GM21526 (cell line): Measurements from ENCODE around the gene HECTD4.
A peak's percentile ranks its signal among the peaks of the same experiment; 100 is the strongest.

Experiments
- ATAC-seq: cut with Tn5 transposase; IDR thresholded peaks from one replicate; pipeline ENCODE4 v1.9.1; 2021; ENCODE audit warnings: moderate library complexity; ENCODE audit not compliant: unreplicated experiment, low FRiP score

The HECTD4 gene

DNA sequence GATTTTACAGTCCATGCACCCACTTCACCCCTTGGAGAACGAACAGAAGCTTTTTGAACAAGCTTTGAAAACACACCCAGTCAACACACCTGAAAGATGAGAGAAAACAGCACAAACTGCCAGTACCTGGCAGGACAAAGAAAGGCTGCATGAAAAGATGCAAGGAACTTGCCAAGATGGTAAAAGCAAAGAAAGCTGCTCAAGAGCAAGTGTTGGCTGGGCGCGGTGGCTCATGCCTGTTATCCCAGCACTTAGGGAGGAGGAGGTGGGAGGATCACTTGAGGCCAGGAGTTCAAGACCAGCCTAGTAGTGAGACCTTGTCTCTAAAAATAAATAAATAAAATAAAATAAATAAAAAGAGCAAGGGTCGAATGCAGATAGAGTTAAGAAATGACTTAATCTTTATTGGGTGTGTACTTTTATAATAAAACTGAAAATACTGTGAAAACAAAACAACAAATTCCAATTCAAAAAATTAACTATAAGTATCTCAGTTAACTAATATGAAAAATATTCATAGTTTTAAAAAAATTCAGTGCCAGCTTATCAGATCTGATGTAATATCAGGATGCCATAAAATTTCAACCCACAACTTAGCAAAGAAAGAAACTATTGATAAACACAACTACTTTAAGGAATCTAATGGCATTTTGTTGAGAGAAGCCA lies 59.2 kb downstream of the HECTD4 start:
- no peak for ATAC-seq

DNA sequence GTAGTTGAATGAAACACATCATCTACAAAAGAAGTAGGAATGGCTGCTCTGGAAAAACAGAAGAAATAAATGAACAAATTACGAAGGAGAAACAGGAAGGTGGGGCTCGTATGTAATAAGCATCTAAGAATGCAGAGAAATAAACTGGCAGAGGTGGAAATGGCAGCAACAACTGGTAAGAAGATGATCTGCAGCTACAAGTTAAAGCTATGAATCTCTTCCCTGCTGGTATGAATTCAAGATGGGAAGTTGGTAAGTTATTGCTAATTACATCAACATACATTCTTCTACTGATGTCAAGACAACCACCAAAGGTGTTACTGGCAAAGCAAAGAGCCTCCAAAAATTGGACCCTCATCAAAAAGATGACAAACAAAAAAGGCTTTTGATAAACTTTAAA lies 59.8 kb downstream of the HECTD4 start:
- no peak for ATAC-seq

DNA sequence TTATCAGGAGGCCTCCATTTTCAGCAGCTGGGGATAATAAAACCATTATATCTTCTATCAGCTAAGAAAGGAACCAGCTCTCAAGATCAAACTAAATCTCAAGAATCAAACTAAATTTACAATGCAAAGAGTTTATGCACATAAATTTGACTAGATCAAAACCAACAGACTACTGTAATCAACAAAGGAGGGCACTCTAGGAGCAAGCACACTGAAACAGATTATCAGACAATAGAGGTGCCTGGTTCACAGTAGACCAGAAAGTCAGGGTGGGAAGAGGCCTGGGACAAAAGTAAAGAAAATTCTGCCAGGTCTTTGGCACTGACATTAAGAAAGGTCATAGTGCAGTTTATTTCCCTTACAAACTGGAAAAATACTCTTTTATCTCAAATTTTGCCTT lies 61.0 kb downstream of the HECTD4 start:
- no peak for ATAC-seq

DNA sequence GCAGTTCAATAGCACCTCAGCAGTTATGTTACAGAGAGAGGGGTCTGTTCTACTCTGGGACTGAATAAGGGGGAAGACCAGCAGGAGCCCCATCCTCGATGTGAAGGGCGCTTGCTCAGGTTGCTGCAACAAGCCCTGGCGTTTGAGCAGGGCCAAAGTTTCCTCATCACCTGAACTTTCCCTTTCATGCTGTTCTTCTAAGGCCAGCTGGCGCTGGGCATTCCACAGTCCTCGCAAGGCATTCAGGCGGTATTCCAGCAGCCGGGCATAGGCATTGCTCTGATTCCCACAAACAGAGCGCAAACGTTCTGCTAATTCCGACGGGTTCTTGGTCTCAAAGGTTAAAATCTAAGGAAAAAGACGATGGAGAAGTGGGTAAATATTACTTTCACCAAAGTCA lies 62.8 kb downstream of the HECTD4 start:
- no peak for ATAC-seq

DNA sequence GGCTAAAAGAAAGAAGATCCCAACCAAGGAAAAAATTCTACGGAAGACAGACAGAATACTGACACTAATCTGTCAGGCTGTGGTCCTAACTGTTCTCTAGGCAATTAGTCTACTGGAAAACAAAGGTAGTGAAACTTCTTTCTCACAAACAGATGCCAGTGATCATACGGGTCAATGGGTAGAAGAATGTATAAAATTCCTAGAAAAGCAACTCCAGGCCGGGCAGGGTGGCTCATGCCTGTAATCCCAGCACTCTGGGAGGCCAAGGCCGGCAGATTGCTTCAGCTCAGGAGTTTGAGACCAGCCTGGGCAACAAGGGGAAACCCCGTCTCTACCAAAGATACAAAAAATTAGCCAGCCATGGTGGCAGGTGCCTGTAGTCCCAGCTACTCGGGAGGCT lies 64.8 kb downstream of the HECTD4 start:
- ATAC-seq, result no peak

DNA sequence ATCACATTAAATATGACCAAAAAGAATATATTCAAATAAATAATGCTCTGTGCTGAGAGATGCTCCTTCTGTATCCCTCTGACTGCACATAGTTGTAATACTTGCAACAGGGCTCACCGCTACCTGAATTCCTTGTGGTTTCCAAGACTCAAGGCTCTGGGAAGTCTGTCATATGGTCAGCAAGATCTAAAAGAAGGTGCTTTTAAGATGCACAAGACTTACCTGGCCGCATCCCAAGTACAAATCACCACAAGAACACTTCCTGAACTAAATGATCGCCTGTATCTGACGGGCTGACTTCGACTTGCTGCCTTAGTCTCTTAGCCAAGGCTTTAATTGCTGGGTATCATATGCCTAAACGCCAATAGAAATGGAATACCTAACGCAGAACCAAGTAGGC lies 67.2 kb downstream of the HECTD4 start:
- ATAC-seq, result no peak

DNA sequence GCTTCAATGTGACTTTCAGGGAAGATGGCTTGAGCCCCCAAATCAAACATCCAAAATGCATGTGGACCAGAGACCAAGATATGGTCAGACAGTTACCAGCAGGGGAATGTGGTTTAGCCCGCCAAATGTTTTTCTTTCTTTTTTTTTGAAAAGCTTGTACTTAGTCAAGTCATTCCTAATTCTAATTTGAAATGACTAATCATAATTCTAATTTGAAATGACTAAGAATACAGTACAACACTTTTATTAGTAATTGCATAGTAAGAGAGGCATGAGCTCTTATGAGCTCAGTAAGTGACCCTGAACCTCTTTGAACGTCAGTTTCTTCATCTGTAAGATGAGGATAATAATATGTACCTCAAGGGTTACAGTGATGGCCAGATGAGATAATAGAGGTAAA lies 72.4 kb downstream of the HECTD4 start:
- ATAC-seq, result no peak

DNA sequence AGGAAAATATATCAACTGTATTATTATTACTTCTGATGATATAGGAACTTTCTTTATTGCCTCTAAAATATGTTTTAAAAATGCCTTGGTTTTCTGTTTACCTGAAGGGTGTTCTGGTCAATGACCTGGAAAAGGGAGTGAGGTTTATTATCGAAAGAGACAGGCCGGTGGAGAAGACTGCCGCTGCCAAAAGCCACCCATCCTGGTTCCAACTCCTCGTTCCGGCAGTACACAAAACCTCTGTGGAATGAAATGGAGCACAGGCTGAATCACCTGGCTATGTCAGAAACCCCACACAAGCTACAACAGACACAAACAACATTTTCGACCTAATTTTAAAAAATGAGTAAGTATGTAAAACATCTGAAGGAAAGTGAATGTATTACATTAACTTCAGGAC lies 73.6 kb downstream of the HECTD4 start:
- no peak for ATAC-seq

DNA sequence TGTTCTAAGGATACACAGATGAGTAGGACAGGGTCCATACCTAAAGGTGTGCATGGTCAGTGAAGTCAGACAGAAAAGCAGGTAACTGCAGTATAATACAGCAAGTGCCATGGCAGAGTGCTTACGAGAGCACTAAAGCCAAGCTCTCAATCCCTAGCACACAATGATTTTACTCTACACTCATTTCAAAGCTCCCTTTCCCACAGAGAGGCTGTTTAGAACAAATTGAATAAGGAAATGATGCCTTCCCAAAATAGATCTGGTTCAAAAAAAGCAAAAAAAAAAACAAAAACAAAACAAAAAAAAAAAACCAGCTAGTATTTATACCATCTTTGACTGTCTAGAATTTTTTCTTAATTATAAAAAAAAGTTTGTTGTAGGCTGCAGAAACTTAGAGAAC lies 74.1 kb downstream of the HECTD4 start:
- no peak for ATAC-seq

DNA sequence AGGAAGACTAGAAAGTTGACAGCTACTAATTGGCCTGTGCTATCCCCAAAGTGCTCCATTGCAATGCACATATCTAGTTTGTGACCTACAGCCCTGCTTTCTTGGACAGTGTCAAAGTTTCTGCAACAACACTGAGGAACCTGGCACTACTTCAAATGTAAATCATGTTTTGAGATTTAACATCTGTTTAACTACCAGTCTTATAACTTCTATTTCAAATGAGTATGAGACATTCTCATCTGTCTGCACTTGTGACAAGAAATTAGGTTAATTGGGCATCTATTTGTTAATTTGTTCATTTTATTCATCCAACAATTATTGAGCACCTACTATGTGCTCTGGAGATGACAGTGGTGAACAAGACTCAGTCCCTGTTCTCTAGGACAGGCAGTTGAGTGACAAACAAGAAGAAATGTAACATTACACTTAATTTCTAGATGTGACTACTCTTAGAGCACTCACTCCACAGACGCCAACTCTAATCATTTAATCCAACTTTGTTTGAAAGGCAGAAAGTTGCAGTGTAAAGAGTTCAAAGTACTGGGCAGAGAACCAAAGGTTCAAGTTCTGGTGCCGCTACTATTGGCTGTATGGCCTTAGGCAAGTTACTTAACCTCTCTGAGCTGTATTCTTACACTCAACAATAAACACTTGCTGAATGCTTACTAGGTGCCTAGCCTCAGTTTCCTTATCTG lies 74.8 kb downstream of the HECTD4 start:
- no peak for ATAC-seq

DNA sequence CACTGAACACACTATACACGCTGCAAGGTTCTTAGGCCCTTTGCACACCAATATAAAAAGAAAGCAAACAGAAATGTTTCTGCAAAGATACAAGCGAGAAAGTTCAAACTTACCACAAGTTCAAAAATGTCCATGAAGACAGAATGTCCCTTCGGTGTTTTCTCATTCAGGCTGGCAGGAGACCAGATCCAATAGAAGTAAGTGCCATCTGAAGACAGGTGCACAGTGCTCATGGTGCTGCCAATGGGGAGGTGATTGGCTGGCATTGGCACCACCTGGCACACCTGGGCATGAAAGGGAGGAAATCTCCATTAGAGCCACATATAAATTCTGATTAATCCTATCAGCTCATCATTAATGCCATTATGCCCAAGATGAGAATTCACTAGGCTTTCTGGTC lies 76.3 kb downstream of the HECTD4 start:
- ATAC-seq, result no peak

DNA sequence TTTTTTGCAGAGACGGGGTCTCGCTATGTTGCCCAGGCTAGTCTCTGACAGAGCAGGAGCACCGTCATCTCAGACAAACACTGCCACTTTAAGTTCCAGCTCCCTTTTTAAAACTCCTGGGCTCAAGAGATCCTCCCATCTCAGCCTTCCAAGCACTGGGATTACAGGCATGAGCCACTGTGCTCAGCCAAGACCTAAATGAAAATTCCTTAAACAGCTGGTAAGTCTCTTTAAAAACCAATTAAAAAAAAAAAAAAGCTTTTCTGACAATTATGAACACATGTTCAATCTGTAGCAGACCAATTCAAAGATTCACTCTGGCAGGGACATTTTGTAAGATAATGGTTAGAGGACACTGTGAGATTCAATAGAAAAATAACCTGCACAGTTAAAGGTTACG lies 77.8 kb downstream of the HECTD4 start:
- ATAC-seq, result no peak

DNA sequence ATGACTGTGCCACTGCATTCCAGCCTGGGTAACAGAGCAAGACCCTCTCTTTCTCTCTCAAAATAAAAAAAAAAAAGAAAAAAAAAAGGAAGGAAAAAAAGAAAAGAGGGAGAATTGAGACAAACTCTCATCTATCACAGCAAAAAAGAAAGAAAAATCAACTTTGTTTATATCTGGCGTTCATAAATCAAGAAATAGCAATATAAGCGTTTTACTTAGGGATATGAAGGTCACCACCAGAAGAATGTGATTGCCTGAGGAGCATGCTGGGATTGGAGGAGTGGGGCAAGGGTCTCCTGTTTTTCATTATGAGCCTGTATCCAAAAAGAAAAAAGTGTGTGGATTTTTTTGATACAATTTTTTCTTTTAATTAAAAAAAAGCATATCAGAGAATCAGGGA lies 78.4 kb downstream of the HECTD4 start:
- ATAC-seq, result no peak

DNA sequence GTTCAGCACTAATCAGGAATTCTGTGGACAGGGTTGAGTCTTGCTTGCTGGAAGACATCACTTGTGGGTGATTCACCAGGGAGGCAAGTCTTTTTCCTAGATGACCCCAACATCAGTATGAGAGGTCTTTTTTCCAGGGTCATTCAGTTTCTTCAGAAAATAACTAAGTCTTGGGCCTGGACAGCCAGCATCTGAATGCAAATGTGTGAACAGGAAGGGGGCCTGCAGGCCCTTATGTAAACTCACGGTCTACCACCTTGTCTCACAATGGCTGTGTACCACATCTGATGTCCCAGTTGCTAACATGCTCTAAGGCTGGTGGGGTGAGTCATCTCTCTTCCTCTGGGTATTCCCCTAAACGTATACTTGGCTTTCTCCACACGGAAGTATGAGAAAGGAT lies 79.2 kb downstream of the HECTD4 start:
- ATAC-seq, result peak; percentile 94

DNA sequence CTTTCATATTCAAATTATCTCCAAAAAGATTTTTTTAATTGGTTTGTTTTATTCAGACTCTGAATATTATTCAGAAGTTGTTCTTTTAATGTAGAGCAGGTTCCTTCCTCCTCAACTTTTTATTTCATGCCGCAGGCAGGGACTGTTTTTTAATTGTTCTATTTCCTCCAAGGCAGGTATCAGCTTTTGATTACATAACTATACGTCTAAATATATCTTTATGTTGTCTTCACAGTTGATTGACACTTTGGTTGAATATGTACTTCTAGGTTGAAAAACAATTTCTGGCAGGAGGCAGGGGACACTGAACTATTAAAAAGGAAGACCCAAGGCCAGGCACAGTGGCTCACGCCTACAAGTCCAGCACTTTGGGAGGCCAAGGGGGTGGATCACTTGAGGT lies 82.5 kb downstream of the HECTD4 start:
- ATAC-seq, result no peak

DNA sequence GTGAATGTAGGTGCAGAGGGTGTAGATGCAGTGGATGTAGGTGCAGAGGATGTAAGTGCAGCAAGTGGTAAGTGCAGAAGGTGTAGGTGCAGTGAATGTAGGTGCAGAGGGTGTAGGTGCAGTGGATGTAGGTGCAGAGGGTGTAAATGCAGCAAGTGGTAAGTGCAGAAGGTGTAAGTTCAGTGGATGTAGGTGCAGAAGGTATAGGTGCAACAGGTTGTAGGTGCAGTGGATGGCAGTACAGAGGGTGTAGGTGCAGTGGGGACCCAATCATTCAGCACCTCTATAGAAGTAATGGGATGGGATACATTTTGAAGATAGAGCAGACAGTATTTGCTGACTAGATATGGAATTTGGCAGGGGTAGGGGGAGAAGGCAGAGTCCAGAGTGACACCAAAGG lies 85.0 kb downstream of the HECTD4 start:
- no peak for ATAC-seq

DNA sequence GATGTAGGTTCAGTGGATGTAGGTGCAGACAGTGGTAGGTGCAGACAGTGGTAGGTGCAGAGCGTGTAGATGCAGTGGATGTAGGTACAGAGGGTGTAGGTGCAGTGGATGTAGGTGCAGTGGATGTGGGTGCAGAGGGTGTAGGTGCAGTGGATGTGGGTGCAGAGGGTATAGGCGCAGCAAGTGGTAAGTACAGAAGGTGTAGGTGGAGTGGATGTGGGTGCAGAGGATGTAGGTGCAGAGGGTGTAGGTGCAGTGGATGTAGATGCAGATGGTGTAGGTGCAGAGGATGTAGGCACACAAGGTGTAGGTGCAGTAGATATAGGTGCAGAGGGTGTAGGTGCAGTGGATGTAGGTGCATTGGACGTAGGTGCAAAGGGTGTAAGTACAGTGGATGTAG lies 86.0 kb downstream of the HECTD4 start:
- no peak for ATAC-seq

DNA sequence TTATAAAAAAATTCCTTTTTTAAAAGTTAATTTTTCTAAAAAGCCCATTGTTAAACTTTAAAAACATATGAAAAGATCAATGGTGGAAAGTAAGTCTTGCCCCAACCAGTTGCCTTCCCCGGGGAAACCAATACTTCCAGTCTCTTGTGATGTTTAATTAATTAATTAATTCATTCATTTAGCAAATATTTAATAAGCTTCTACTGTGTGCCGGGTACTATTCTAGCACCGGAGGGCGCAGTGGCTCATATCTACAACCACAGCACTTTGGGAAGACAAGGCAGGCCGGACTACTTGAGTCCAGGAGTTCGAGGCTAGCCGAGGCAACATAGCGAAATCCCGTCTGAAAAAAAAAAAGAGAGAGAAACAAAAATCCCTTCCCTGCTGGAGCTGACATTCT lies 87.4 kb downstream of the HECTD4 start:
- ATAC-seq, result no peak

DNA sequence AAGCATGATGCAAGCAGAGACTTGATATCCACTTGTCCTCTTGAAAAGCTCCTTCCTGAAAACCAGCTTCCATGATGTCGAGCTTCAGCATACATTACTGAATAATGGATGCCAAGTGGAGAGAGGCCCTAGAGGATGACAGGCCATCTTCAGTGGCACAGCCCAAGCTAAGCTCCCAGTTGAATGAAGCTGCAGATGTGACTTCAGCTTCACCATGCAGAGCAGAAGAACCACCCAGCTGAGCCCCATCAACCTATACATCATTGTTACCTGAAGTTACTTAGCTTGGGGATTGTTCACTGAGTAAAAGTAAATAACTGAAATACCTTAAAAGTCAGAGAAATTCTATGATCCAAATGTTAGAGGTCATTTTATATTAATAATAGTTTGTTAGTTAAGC lies 93.6 kb downstream of the HECTD4 start:
- ATAC-seq, result no peak

DNA sequence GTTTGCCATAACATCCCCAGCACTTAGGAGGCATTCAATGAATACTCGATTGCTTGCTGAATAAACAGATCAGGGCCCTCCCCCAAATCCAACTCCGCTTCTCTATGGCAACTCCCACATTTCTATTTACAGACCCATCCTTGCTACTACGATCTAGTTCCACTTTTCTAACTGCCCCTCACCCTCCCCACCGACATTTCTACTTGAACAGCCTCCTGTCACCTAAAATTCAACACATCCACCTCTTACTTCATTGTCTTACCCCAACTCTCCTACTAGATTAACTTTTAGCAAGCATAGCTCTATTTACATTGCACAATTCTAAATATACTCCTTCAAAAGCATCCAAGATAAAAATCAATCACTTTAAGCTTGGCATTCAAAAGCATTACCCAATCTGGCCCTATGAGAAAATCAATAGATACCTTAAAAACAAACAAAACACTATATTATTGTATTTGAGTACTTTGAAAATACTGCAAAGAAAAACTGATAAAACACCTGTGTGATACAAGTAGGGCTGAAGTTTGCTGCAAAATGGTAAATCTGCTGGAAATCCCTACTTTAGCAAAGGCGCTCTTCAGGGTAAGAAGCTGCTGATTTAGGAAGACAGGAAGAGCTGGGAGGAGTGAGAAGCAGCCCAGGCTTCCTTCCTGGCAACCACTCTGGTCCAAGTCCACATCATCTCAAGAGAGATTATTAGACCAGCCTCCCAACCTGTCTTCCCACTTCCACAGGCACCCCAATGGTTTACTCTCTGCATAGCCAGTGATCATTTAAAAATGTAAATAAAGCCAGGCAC lies 96.4 kb downstream of the HECTD4 start:
- ATAC-seq, result no peak

DNA sequence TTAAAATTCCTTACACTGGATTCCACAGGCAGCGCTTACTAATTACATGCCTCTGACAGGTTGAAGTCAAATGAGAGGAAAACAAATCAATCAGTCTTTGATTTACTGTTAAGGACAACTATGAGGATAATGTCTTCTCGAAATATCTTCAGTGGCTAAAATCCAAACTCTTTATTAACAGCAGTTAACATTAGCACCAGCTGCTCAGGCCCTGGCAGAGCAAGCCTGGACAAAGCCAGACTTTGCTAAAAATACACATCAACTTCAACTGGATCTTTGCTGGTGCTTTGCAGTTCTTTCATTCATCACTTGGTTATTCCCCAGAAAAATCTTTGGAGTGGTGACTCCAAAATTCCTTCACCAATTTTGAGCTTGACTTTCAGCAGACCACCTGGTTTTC lies 98.7 kb downstream of the HECTD4 start:
- ATAC-seq, result no peak

DNA sequence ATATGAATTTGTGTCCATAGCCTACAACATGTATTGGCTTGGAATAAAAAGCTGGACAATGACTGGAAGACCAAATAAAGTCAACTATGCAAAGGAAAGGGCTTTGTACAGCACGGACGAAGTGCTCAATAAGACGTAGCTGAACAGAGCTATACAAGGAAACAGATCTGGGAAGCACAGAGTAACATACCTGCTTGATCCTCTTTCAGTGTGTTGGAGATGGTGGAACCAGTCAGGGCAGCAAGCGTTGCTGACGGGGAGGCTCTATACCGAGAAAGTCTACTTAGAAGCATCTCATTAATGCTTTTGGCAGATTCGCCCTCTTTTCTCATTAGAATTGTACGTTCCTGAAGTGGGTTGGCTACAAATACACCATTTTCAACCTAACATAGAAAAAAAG lies 99.3 kb downstream of the HECTD4 start:
- no peak for ATAC-seq
